Memory B cell (primary cell): ENCODE measurements around the gene SCNN1A.
"Not testable (repeated sequence)": the region's sequence is repeated elsewhere in the genome, so short reads cannot be mapped to it uniquely, and the experiment has no call there.

Experiments
- ATAC-seq: fragments of 150-1000 bp; cut with Tn5 transposase; 2 replicates; pipeline ENCODE4 v1.10.0; 2021; ENCODE audit warnings: low read depth, mild to moderate bottlenecking, moderate library complexity
- DNase-seq, 2 donors: peaks; one replicate each; pipeline ENCODE4 v3.0.0; 2022; ENCODE audit warnings: low spot score in 2 of 2
- H3K27ac Mint-ChIP-seq: one replicate; pipeline ENCODE4 v1.8.0; 2022; ENCODE audit warnings: mild to moderate bottlenecking, moderate library complexity, mixed read lengths
- H3K27me3 Mint-ChIP-seq: one replicate; pipeline ENCODE4 v1.8.0; 2022; ENCODE audit warnings: mixed read lengths
- H3K36me3 Mint-ChIP-seq: one replicate; pipeline ENCODE4 v1.8.0; 2022; ENCODE audit warnings: mild to moderate bottlenecking, mixed read lengths
- H3K4me1 Mint-ChIP-seq: one replicate; pipeline ENCODE4 v1.8.0; 2022; ENCODE audit warnings: mixed read lengths
- H3K4me3 Mint-ChIP-seq: one replicate; pipeline ENCODE4 v1.8.0; 2022; ENCODE audit warnings: mild to moderate bottlenecking, moderate library complexity, mixed read lengths
- H3K9me3 Mint-ChIP-seq: one replicate; pipeline ENCODE4 v1.8.0; 2022; ENCODE audit warnings: mixed read lengths

Gene SCNN1A

DNA sequence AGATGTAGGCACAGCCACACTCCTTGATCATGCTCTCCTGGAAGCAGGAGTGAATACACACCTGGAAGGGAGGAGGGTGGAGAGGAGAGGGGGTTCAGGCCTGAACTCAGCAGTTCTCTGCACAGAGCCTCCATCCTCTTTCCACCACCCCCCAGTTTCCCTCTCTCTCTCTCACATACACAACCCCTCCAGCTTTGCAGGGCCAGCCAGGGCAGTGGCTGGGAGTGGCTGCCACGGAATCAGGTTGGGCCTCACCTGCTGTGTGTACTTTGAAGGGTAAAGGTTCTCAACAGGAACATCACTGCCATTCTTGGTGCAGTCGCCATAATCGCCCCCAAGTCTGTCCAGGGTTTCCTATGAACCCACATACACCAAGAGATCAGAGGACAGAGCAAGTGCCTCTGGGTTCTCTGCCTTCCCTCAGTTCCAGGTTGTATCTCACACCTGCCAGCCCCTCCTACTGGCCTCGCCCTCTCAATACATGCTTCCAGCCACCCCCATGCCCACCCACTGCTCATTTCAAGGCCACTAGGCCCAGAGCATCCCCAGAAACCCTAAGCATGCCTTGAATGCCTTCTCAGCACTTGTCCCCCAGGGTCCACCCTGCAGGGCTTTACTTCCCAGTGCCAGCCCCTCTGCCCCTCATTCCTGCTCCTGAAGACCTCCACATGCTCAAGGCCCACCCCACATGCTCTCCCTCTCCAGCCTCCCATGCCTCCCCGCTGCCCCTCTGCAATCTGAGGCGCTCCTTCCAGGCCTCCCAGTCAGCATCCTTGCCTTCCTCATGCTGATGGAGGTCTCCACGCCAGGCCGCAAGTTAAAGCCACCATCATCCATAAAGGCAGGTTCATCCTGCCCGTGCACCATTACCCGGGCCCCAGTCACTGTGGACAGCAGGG lies 20.6 kb downstream of the SCNN1A start:
- Mint-ChIP-seq H3K36me3 (no peaks in the 10 kb centered on the region), H3K27me3 (peaks cover 26% of the 10 kb centered on the region), H3K4me1 (no peaks in the 10 kb centered on the region), H3K9me3 (no peaks in the 10 kb centered on the region), H3K27ac (no peak overlapping the region), H3K4me3 (no peak overlapping the region)
- ATAC-seq (no peak), DNase-seq (no peak)

DNA sequence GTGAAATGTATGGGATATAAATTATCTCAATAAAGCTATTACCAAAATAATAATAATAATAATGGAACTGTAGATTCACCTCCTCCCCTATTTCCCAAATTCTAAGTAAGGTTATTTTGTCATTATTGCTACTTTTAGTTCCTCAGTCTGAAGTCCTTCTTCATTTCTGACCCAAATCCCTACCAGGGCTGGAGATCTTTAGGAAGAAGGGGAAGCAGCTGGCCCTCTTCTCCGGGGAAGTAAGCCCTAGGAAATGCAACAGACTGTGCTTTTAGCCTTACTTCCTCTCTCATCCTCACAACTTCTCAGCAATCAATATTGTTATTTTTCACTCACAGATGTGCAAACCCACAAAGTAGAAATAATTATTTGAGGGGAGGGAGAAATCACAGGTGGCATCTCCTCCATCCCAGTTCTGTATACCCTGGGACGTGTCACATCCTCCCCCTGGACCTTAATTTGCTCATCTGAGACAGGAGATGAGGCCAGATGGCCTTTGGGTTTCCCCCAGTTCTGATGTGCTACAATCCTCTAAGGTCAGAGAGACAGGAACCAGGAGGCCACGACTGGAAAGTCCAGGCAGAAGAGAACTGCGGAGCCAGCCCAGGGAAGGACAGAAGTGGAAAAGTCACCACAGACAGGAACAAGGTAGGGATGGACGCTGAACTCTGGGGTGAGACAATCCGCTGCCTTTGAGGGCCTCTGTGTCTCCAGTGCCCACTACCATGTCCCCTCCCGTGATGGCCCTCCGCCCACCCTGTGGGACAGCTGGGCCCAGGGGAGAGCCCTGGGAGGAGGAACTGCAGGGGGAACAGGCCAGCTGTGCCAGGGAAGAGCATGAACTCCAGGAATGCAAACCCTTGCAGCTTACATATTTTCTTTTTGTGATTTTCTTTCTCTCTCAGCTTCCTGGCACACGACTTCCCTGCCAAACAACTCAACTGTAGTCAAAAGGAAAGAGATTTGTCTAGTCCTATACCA lies 22.9 kb downstream of the SCNN1A start:
- DNase-seq, result no peak
- no peak overlapping the region for H3K4me3 Mint-ChIP-seq
- peaks cover 29% of the 10 kb centered on the region for H3K27me3 Mint-ChIP-seq
- H3K36me3 Mint-ChIP-seq, result no peaks in the 10 kb centered on the region
- no peak overlapping the region for H3K27ac Mint-ChIP-seq
- no peaks in the 10 kb centered on the region for H3K4me1 Mint-ChIP-seq
- no peak for ATAC-seq
- no peaks in the 10 kb centered on the region for H3K9me3 Mint-ChIP-seq

DNA sequence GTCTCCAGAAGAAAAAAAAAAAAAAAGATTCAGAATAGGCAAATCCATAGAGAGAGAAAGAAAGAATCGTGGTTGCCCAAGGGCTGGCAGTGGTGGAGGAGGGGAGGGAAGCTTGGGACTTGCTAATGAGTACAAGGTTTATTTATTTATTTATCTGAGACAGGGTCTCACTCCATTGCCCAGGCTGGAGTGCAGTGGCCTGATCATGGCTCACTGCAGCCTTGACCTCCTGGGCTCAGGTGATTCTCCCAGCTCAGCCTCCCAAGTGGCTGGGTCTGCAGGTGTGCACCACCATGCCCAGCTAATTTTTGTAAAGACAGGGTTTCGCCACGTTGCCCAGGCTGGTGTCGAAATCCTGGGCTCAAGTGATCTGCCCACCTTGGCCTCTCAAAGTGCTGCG lies 23.7 kb downstream of the SCNN1A start:
- Mint-ChIP-seq H3K36me3 (peaks cover 3% of the 10 kb centered on the region), H3K27me3 (peaks cover 33% of the 10 kb centered on the region), H3K4me3 (no peak overlapping the region), H3K9me3 (peaks cover 4% of the 10 kb centered on the region), H3K27ac (no peak overlapping the region), H3K4me1 (peaks cover 3% of the 10 kb centered on the region)
- DNase-seq (no peak), ATAC-seq (no peak)

DNA sequence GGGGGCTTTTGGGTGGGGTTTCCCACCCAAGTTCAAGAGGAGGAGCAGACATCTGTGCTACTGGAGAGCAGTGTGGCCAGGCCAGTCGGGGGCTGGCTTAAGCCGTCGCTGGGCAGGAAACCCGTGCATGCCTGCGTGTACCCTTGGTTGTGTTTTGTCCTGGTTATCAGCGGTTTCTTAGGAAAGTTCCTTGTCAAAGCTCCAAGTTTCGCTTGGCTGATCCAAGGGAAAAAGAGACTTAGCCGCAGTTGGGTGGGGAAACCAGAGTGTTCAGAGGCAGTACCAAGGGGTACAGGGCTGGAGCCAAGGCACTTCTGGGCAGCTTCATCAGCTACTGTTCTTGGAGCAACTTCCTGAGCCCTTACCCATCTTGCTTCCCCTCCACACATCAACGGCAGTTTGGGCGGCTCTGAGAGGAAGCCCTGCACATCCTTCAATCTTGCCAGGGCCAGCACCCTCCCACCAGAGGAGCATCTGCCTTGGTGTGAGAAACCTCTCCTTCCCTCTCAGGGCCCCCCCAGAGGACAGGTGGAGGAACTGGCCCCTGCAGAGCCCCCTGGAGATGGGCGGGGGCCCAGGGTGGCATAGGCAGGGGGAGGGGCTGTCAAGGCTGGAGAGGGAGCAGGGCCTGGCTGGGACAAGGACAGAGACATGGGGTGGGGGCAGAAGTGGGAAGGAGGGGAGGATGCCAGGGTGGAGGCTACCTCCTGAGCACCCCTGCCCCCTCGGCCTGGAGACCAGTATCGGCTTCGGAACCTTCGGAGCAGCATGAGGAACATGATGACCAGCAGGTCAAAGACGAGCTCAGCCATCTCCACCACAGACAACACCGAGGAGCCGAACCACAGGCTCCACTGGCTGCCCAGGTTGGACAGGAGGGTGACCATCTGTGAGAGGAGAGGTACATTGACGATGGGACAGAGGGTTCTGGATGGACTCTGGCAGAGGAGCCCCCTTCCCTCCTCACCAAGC lies 27.7 kb downstream of the SCNN1A start:
- peaks cover 35% of the 10 kb centered on the region for H3K27me3 Mint-ChIP-seq
- ATAC-seq (no peak), DNase-seq (no peak)
- no peak overlapping the region for H3K27ac Mint-ChIP-seq
- peaks cover 3% of the 10 kb centered on the region for H3K4me1 Mint-ChIP-seq
- peaks cover 3% of the 10 kb centered on the region for H3K36me3 Mint-ChIP-seq
- peaks cover 4% of the 10 kb centered on the region for H3K9me3 Mint-ChIP-seq
- no peak overlapping the region for H3K4me3 Mint-ChIP-seq

GRCh38 chr12:6346942-6347341 lies 28.4 kb downstream of the SCNN1A start:
- H3K4me3 Mint-ChIP-seq, result no peak overlapping the region
- ATAC-seq (no peak), DNase-seq (no peak)
- peaks cover 4% of the 10 kb centered on the region for H3K9me3 Mint-ChIP-seq
- H3K27me3 Mint-ChIP-seq, result peaks cover 38% of the 10 kb centered on the region
- peaks cover 3% of the 10 kb centered on the region for H3K4me1 Mint-ChIP-seq
- H3K36me3 Mint-ChIP-seq, result peaks cover 3% of the 10 kb centered on the region
- no peak overlapping the region for H3K27ac Mint-ChIP-seq

- H3K36me3 Mint-ChIP-seq, result peaks cover 3% of the 10 kb centered on the region
- no peak overlapping the region for H3K4me3 Mint-ChIP-seq
- H3K9me3 Mint-ChIP-seq, result peaks cover 4% of the 10 kb centered on the region
- H3K27ac Mint-ChIP-seq, result no peak overlapping the region
- no peak for ATAC-seq
- H3K4me1 Mint-ChIP-seq, result peaks cover 3% of the 10 kb centered on the region
- DNase-seq, result no peak
- peaks cover 42% of the 10 kb centered on the region for H3K27me3 Mint-ChIP-seq
These were observed 29.0 kb downstream of the SCNN1A start for GRCh38 chr12:6346235-6346832.

DNA sequence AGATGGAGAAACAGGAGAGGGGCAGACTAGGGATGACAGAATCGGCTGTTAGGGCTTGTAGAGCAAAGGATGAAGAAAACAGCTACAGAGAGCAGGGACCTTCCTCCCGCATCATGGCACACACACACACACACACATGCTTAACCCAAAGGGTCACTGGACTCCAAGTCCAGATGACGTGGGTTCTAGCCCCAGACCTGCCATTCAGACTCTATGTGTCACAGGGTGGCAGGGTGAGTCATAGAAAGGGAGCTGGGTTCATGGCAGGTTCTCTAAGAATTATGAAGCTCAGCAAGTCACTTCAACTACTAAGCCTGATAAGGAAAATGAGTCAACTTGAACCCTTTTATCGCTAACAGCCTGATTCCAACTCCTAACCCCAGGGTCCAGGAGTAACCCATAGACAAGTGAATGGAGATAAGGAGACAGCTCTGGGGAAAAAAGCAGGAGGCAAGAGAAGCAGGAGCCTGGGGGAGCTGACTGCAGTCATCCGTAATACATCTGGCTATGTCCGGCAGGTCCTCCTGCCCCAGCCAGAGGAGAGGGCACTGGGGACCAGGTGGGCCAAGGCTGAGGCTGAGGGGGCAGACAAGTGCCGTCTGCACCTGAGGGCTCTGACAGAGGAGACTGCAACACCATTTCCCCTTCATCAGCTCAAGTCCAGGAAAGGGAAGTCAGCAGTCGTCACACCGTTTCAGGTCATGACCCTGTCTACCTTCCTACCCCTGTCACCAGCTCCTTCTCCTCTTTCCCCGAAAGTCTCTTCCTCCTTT lies 29.9 kb downstream of the SCNN1A start:
- no peak for DNase-seq
- peaks cover 4% of the 10 kb centered on the region for H3K9me3 Mint-ChIP-seq
- no peak overlapping the region for H3K27ac Mint-ChIP-seq
- ATAC-seq, result peak; percentile 44
- H3K36me3 Mint-ChIP-seq, result peaks cover 3% of the 10 kb centered on the region
- peaks cover 46% of the 10 kb centered on the region for H3K27me3 Mint-ChIP-seq
- peaks cover 6% of the 10 kb centered on the region for H3K4me1 Mint-ChIP-seq
- H3K4me3 Mint-ChIP-seq, result no peak overlapping the region

DNA sequence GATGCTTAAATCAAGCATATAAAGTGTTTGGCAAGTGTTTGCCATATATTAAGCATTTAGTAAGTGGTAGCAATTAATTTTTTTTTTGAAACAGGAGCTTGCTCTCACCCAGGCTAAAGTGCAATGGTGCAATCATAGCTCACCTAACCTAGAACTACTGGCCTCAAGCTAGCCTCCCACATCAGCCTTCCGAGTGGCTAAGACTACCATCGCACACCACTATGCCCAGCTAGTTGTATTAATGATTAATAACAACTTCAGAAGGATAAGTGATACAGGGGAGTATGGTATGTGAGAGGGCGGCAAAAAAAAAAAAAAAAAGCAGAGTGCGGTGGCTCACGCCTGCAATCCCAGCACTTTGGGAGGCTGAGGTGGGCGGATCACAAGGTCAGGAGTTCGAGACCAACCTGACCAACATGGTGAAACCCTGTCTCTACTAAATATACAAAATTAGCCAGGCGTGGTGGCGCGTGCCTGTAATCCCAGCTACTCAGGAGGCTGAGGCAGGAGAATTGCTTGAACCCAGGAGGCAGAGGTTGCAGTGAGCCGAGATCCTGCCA lies 31.2 kb downstream of the SCNN1A start:
- not testable (repeated sequence) for H3K4me1 Mint-ChIP-seq, ATAC-seq, H3K27ac Mint-ChIP-seq, H3K4me3 Mint-ChIP-seq, H3K9me3 Mint-ChIP-seq, DNase-seq, H3K36me3 Mint-ChIP-seq
- H3K27me3 Mint-ChIP-seq, result peaks cover 46% of the 10 kb centered on the region

DNA sequence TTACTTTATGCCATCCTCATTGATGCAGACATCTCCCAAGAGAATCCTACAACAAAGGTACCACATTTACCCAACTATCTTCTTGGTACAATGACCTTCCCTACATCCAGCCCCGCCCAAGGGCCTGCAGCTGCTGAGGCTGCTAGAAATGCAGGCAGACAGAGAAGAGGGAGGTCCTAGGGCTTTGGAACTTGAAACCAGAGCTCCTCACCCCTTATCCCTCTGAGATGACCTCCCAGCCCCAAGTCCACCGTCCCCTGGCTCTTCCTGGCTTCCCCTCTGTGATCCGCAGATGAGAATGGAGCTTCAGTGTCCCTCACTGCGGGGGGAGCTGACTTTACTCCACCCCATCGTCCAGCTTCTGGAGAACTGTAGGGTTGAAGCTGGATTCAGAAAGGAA lies 31.8 kb downstream of the SCNN1A start:
- Mint-ChIP-seq H3K4me3 (no peak overlapping the region), H3K27ac (no peak overlapping the region), H3K36me3 (peaks cover 3% of the 10 kb centered on the region), H3K9me3 (peaks cover 4% of the 10 kb centered on the region), H3K27me3 (peaks cover 44% of the 10 kb centered on the region), H3K4me1 (peaks cover 6% of the 10 kb centered on the region)
- DNase-seq, result no peak
- no peak for ATAC-seq

- Mint-ChIP-seq H3K27me3 (peaks cover 43% of the 10 kb centered on the region), H3K9me3 (peaks cover 4% of the 10 kb centered on the region), H3K27ac (no peak overlapping the region), H3K4me3 (no peak overlapping the region), H3K4me1 (peaks cover 6% of the 10 kb centered on the region), H3K36me3 (peaks cover 3% of the 10 kb centered on the region)
- ATAC-seq (no peak), DNase-seq (no peak)
These were observed 33.0 kb downstream of the SCNN1A start for GRCh38 chr12:6342140-6342889.

DNA sequence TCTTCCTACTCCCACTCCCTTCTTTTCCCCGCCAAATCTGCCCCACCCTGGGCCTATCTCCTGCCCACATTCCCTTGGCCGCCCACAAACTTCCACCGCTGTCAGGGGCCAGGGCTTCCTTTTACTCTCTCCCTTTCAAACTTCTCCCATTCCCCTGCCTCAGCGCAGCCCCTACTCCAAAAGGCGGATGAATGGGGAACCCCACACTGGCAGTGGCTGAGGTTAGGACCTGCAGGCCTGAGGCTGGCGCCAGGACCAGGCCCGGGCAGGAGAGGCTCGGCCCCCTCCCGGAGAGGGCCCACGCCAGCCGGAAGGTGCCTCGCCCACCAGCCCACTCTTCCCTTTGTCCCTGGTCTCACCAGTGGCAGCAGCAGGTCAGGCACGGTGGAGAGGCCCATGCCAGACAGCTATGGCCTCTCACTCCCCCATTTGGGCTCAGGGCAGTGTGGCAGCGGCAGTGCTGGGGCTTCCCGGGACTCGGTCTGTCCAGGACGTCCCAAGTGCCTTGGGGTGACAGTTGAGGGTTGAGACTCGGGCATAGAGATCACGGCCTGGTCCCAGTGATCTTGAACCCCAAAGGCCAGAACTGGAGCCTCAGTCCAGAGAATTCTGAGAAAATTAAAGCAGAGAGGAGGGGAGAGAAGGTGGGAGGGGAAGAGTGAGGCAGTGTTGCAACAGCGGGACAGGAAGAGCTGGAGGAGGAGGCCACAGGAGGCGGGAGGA lies 33.8 kb downstream of the SCNN1A start, which contains the start of gene TNFRSF1A:
Gene TNFRSF1A, minus strand, starts transcription at position 660 of the 723 bp plus-strand sequence. Its CDS starts 262 bp downstream, at position 398.
- Mint-ChIP-seq H3K4me1 (peaks cover 5% of the 10 kb centered on the region), H3K9me3 (no peaks in the 10 kb centered on the region), H3K27me3 (peaks cover 38% of the 10 kb centered on the region), H3K36me3 (no peaks in the 10 kb centered on the region), H3K4me3 (no peak within 1 kb of the TSS), H3K27ac (no peak within 1 kb of the TSS)
- ATAC-seq (no peak), DNase-seq (no peak)
